Hair follicular keratinocyte (primary cell): Measurements from ENCODE around the gene SPCS1. TPM values are rescaled to one million over a fixed set of nuclear protein-coding genes. Genes with fewer than 3 reads are reported as not detected.

Experiments used
- total RNA-seq: library from RNA; depleted of rRNA; stranded (reverse); fragments of >200 nt; gene quantifications from 2 replicates; pipeline ENCODE4 v1.2.3, GENCODE V29; 2015

The SPCS1 gene
- 145 and 216 TPM in 2 replicates for total RNA-seq

DNA sequence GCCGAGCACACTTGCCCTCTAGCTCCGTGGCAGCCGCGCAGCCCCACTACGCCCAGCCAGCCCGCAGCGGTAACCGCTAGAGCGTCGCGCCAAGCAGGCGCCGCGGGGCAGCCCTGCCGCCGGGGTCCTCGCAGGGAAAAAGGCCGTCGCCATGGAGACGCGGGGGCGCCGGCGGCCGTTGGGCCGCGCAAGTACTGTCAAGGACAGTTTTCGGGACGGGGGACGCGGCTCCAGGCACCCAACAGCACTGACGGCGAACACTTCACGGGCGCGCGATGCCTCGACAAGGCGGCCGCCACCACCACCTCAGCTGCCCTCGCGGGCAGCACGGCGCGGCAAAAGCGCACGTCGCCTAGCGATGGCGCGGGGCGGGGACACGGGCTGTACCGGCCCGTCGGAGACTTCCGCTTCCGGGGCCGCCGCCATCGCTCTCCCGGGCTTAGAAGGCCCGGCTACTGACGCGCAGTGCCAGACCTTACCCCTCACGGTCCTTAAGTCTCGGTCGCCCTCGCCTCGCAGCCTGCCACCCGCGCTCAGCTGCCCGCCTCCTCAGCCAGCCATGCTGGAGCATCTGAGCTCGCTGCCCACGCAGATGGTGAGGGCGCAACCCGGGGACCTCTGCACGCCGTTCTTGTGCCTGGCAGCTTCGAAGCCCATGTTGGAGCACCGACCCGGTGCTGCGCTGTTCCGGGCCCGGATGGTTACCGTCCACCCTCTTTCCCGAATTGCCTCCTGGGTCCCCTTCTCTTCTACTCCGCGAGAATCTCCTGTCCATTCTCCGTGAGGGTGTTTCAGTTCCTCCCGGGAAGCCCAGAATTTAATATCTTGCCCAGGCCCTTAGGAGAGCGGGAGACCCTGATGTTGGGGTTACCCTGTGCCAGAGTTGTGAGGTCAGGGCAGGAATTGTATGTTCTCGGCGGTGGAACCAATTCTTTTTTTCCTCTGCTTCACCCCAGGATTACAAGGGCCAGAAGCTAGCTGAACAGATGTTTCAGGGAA, at the start of gene SPCS1, which contains the start of gene GLT8D1:
Gene SPCS1, plus strand, starts transcription at position 419 of the 999 bp plus-strand sequence. Its CDS starts 141 bp downstream, at position 560.
Gene GLT8D1, minus strand, starts transcription at position 104 of the 999 bp plus-strand sequence. CDS start 5,331 bp downstream, outside the sequence.

DNA sequence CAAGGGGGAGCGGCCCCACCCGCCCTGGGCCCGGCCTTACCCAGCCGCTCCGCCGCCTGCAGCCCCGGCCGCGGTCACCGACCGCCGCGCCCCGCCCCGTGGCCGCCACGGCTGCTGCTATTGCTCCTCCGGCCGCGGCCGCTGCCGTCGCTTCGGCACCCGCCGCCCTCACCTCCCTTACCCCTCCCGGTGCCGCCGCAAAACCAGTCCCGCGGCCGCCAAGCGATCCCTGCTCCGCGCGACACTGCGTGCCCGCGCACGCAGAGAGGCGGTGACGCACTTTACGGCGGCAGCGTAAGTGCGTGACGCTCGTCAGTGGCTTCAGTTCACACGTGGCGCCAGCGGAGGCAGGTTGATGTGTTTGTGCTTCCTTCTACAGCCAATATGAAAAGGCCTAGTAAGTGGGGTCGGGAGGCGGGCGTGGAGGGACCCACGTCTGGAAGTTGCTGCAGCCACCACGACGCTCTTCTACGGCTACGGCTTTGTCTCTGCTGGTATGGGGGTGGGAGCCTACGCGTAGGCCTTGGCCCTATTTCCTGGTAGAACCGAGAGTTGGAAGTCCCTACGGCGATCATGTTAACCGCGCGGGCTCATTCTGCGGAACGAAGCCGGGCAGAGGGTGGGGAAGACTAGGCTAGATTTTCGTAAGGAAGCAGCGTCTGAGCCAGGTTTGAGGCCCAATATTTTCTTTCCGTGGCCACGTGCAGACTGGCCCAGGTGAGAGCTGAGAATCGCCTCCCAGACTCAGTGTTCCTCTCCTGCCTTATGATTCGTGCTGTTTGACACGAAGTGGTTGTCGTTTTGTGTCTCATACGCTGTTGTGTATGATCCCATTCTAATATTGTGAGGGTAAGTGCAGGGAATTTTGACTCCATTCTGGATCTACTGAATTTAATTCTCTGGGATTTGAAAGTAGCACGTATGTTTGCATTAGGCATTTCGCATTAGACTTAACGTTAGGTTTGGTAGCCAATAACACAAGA, 19.9 kb upstream of the SPCS1 start, which contains the start of the genes GNL3 and PBRM1:
Gene GNL3, plus strand, starts transcription at position 324 of the 983 bp plus-strand sequence. Its CDS starts 61 bp downstream, at position 385.
Gene PBRM1, minus strand, starts transcription at position 205 of the 983 bp plus-strand sequence.

Other genes starting within 250 kb of the SPCS1 start
- under 0.01 TPM in 1 of 2 replicates, not detected in the other for gene STAB1, start 210.8 kb upstream of the SPCS1 start, total RNA-seq
- gene NT5DC2, start 172.2 kb upstream of the SPCS1 start, total RNA-seq, result 134 and 189 TPM in 2 replicates
- 7.2 and 12.3 TPM in 2 replicates for gene UQCC5, start 169.5 kb upstream of the SPCS1 start, total RNA-seq
- gene PBRM1, start 20.2 kb upstream of the SPCS1 start, total RNA-seq, result 20.4 and 33.0 TPM in 2 replicates
- gene GNL3, start 20.1 kb upstream of the SPCS1 start, total RNA-seq, result 68.1 and 106 TPM in 2 replicates
- gene GLT8D1, start 315 bp upstream of the SPCS1 start, total RNA-seq, result 58.9 and 70.5 TPM in 2 replicates
- gene NEK4, start 64.8 kb downstream of the SPCS1 start, total RNA-seq, result 11.9 and 15.1 TPM in 2 replicates
- gene ITIH1, start 71.5 kb downstream of the SPCS1 start, total RNA-seq, result not detected in 2 replicates
- not detected in 2 replicates for gene ITIH3, start 88.7 kb downstream of the SPCS1 start, total RNA-seq
- 1.2 and 1.7 TPM in 2 replicates for gene ITIH4, start 124.6 kb downstream of the SPCS1 start, total RNA-seq
- 1.6 TPM in 1 of 2 replicates, not detected in the other for gene MUSTN1, start 128.9 kb downstream of the SPCS1 start, total RNA-seq
- 10.9 and 20.8 TPM in 2 replicates for gene STIMATE, start 191.4 kb downstream of the SPCS1 start, total RNA-seq